Immature natural killer cell (primary cell): ENCODE results near the gene PMPCA. TPM values are rescaled to one million over a fixed set of nuclear protein-coding genes. Genes with fewer than 3 reads are reported as not detected.

Experiments
- DNase-seq, 3 donors: peaks; one replicate each; pipeline ENCODE4 v3.0.0; 2022; ENCODE audit warnings: mixed read lengths in 1 of 3
- H3K27ac Mint-ChIP-seq, 6 donors: one replicate each; pipeline ENCODE4 v1.8.0; 2020; ENCODE audit warnings: mixed read lengths in 6 of 6, mild to moderate bottlenecking in 5 of 6, inconsistent platforms in 4 of 6, moderate library complexity in 3 of 6
- H3K27me3 Mint-ChIP-seq, 3 donors: one replicate each; pipeline ENCODE4 v1.8.0; 2020 to 2021; ENCODE audit warnings: low read depth in 3 of 3, mild to moderate bottlenecking in 3 of 3, mixed read lengths in 3 of 3, moderate library complexity in 3 of 3, inconsistent platforms in 1 of 3
- H3K36me3 Mint-ChIP-seq, 3 donors: one replicate each; pipeline ENCODE4 v1.8.0; 2020; ENCODE audit warnings: mixed read lengths in 3 of 3, inconsistent platforms in 2 of 3, mild to moderate bottlenecking in 2 of 3
- H3K4me1 Mint-ChIP-seq, 2 donors: one replicate each; pipeline ENCODE4 v1.8.0; 2020; ENCODE audit warnings: inconsistent platforms in 2 of 2, mild to moderate bottlenecking in 2 of 2, mixed read lengths in 2 of 2, moderate library complexity in 1 of 2
- H3K4me3 Mint-ChIP-seq, 5 donors: one replicate each; pipeline ENCODE4 v1.8.0; 2020; ENCODE audit warnings: mild to moderate bottlenecking in 5 of 5, mixed read lengths in 5 of 5, inconsistent platforms in 3 of 5, moderate library complexity in 3 of 5
- H3K9me3 Mint-ChIP-seq, 6 donors: one replicate each; pipeline ENCODE4 v1.8.0; 2020; ENCODE audit warnings: mild to moderate bottlenecking in 6 of 6, mixed read lengths in 6 of 6, inconsistent platforms in 4 of 6, moderate library complexity in 3 of 6
- polyA plus RNA-seq, 3 donors: library from polyadenylated mRNA; unstranded; fragments of 300-500 nt; fragmentation: Illumina TruSeq; gene quantifications; one replicate each; pipeline ENCODE4 v1.2.3, GENCODE V29; 2021

PMPCA gene, protein sequence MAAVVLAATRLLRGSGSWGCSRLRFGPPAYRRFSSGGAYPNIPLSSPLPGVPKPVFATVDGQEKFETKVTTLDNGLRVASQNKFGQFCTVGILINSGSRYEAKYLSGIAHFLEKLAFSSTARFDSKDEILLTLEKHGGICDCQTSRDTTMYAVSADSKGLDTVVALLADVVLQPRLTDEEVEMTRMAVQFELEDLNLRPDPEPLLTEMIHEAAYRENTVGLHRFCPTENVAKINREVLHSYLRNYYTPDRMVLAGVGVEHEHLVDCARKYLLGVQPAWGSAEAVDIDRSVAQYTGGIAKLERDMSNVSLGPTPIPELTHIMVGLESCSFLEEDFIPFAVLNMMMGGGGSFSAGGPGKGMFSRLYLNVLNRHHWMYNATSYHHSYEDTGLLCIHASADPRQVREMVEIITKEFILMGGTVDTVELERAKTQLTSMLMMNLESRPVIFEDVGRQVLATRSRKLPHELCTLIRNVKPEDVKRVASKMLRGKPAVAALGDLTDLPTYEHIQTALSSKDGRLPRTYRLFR
- 10 to 100 TPM; 34.5 to 43.5 (median 42.6) TPM for polyA plus RNA-seq

DNA sequence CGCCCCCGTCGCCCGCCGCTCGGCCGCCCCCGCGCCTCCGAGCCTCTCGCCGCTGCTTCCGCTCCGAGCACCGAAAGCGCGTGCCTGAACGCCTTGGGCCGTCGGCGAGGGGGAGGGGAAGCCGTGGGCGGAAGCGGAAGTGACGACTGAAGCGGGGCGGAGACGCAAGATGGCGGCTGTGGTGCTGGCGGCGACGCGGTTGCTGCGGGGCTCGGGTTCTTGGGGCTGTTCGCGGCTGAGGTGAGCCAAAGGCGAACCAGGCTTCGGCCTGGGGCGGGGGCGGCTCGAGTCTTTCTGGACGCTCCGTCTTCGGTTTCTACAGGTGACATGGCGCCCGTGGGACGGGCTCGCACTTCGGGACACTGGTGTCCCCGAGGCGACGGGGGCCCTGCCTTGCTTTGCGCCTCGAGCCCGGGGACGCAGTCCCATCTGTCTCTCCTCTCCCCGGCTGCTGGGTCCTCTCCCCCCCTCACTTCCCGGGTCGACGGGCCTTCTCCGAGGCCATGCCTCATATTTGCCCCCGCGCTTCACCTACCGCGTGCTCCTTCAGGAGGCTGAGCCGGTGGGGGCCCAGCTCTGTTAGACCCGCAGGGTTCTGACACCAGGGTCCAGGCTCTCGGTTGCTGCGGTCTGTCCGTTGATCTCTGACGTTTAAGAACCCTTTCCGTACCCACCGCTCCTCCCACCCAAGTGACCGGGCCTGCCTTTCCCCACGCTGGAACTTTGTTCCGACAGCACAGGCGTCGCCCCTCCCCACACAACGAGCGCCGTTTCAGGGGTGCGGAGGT, at the start of gene PMPCA, which contains the start of gene ENTR1:
Gene PMPCA, plus strand, starts transcription at position 159 of the 788 bp plus-strand sequence. Its CDS starts 11 bp downstream, at position 170.
Gene ENTR1, minus strand, starts transcription at position 115 of the 788 bp plus-strand sequence. CDS start 217 bp downstream, outside the sequence.
- H3K27ac Mint-ChIP-seq = peak within 1 kb of the TSS; percentile 84 to 92 (median 88)
- H3K27me3 Mint-ChIP-seq = peaks cover 3 to 14% (median 9%) of the 10 kb centered on the region in 3 donors
- H3K36me3 Mint-ChIP-seq = peaks cover 4 to 9% (median 8%) of the 10 kb centered on the region in 3 donors
- H3K4me1 Mint-ChIP-seq = peaks cover 30 to 33% of the 10 kb centered on the region in 2 donors
- H3K9me3 Mint-ChIP-seq = peaks cover 0 to 2% (median 0%) of the 10 kb centered on the region in 6 donors
- peak; percentile 93 for DNase-seq
- peak within 1 kb of the TSS; percentile 84 to 91 (median 88) for H3K4me3 Mint-ChIP-seq

DNA sequence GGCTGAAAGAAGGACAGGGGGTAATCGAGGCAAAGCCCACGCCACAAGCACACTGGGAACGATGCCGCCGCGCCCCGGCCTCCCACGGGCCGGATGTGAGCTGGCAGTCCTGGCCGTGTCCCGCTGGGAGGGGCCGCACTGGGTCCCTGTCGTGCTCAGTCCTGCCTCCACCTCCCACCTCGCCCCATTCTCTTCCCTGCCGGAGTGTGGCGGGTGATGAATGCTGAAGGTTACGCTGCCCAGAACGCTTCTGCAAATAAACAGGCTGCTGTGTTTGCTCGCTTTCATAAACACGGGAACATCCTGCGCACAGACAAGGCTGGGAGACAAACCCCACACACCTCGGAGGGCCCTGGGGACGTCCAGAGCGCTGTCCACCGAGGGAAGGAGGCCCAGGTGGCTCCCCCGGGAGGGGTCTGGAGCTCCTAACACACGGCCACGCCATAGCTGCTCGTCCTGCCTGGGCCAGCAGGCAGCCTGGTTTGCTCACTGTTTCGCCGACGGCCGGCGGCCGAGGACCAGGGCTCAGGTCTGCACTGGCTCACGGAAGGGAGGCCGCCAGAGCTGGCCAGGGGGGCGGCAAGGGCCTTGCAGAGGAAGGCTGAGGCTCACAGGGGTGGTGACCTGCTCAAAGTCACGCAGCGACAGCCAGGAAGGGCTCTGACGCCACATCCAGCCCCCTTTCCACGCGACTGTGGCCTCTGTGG, 49.3 kb upstream of the PMPCA start:
- Mint-ChIP-seq H3K4me1 (peaks cover 0 to 2% of the 10 kb centered on the region in 2 donors), H3K27ac (no peak overlapping the region), H3K27me3 (peaks cover 0 to 5% (median 2%) of the 10 kb centered on the region in 3 donors), H3K36me3 (no peaks in the 10 kb centered on the region), H3K9me3 (no peaks in the 10 kb centered on the region), H3K4me3 (no peak overlapping the region)
- no peak for DNase-seq

DNA sequence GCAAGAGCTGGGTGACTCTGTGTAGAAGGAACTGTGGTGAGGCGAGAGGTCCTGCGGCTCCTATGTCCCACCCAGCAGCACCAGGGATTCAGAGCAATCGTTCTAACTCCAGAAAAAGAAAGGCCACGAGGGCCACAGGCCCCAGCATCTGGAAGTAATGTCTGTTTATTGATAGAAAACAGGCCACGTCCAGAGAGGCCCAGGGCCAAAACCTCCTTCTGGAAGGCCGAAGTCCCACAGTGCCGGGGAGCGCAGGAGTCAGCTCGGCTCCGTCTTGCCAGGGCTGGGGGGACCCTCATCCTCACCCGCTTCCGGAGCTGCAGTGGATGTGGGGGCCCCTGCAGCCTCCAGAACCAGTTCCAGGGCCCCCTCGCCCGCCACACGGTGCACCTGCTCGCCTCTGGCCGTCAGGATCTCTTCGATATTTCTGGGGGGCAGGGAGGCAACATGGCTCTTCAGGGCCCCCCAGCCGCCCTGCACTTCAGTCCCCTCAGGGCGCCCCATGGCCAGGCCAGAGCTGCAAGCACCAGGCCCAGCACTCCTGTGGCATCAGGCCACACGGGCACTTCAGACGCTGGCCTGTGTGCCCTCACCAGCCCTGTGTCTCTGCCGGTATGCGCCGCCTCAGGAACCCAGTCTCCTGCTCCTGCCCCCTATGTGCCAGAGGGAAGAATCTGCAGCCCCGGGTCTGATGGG, 48.6 kb upstream of the PMPCA start:
- Mint-ChIP-seq H3K36me3 (no peaks in the 10 kb centered on the region), H3K27ac (peak overlapping the region in 1 of 6 donors; percentile 69), H3K4me1 (peaks cover 0 to 2% of the 10 kb centered on the region in 2 donors), H3K4me3 (peak overlapping the region in 3 of 5 donors; percentile 45 to 88 (median 49)), H3K9me3 (no peaks in the 10 kb centered on the region), H3K27me3 (peaks cover 0 to 5% (median 2%) of the 10 kb centered on the region in 3 donors)
- DNase-seq = no peak

DNA sequence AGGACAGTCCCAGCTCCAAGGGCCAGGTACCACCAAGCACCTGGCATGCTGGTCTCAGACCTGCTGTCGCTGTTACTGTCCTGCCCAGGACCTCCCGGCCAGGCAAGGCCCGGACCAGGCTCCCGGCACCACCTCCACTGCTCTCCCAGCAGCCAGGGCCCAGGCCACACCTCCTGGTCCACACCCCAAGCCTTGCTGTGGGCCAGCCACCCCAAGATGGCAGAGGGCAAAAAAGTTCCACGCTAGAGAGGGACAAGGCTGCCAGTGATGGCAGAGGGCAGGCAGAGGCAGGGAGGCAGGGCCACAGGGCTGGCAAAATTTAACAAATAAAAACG, 48.0 kb upstream of the PMPCA start:
- Mint-ChIP-seq H3K27me3 (peaks cover 0 to 5% (median 2%) of the 10 kb centered on the region in 3 donors), H3K4me3 (peak overlapping the region; percentile 74 to 88 (median 85)), H3K27ac (peak overlapping the region in 3 of 6 donors; percentile 69 to 86 (median 82)), H3K4me1 (peaks cover 0 to 2% of the 10 kb centered on the region in 2 donors), H3K36me3 (no peaks in the 10 kb centered on the region), H3K9me3 (no peaks in the 10 kb centered on the region)
- no peak for DNase-seq

DNA sequence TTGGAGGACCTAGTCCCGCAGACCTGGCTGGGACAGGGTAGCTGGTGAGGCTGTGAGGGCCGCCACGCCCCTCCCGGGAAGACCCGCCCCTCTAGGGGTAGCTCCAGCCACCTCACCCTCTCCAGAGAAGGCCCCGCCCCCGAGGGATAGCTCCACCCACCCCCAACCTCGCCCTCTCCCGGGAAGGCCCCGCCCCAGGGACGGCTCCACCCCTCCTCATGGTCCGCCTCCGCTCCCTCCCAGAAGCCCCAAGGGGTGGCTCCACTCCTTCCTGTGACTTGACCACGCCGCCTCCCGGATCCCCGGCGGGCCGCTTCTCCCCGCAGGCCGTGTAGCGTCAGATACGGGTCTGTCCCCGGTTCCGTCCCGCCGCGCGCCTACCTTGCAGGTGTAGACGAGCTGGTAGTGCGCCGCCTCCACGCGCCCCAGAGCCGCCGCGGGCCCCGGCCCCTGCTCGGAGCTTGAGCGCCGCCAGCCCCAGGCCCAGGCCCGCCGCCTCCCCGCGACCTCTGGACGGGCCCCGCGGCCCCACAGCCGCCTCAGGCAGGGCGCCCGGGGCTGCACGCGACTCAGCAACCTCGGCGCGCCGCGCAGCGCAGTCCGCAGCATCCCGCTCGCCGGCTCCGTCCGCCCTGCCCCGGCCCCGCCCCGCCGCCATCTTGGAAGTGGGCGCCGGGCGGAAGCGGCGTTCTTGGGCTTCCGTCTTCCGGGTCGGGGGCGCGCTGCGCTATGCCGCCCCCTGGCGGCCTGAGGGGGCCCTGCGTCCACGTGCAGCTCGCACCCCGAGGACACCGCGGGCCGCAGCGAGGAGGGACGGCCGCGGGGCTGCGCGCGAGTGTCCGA, 47.1 kb upstream of the PMPCA start, which contains the start of gene DNLZ:
Gene DNLZ, minus strand, starts transcription at position 639 of the 843 bp plus-strand sequence. Its CDS starts 30 bp downstream, at position 609.
- Mint-ChIP-seq H3K36me3 (no peaks in the 10 kb centered on the region), H3K27ac (peak within 1 kb of the TSS; percentile 16 to 86 (median 64)), H3K27me3 (peaks cover 0 to 5% (median 2%) of the 10 kb centered on the region in 3 donors), H3K4me3 (peak within 1 kb of the TSS; percentile 74 to 88 (median 85)), H3K9me3 (no peaks in the 10 kb centered on the region), H3K4me1 (peaks cover 0 to 2% of the 10 kb centered on the region in 2 donors)
- peak; percentile 81 to 89 (median 88) for DNase-seq

DNA sequence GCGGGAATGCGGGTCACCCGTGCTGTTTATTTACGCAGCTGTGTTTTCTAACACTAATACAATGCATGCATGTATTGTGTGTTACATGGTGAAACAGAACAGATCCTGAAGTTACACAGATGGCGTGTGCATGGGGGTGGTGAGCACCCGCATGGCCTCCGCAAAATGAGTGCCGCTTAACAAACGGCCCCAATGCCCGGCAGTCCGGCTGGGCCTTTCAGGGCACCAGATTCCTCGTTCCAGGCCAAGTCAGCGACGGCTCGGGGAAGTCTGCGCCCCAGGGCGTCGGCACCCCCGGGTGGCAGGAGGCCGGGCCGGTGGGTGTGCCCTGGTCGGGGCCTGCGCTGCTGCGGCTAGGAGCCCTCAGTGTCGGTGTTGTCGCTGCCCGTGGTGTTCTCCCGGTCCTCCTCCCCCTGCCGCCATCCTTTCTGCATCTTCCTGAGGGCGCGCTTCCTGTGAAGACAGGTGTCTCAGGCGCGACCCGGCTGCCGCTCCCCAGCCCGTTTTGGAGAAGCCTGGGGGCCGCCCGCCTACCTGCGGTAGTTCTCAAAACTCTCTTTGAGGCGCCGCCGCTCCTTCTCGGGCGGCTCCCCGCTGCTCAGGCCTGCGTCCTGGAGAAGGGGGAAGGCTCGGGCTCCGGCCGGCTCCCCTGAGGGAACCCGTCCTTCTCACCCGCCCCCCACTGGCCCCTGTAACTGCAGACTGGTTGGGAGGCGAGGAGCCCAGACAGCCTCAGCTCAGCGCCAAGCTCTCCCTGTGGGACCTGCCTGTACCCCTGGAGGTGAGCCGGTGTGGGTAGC, 46.3 kb upstream of the PMPCA start:
- no peak for DNase-seq
- Mint-ChIP-seq H3K36me3 (peaks cover 0 to 1% (median 0%) of the 10 kb centered on the region in 3 donors), H3K27me3 (peaks cover 0 to 4% (median 2%) of the 10 kb centered on the region in 3 donors), H3K4me3 (peak overlapping the region in 4 of 5 donors; percentile 42 to 64 (median 49)), H3K9me3 (no peaks in the 10 kb centered on the region), H3K27ac (no peak overlapping the region), H3K4me1 (peaks cover 0 to 2% of the 10 kb centered on the region in 2 donors)

DNA sequence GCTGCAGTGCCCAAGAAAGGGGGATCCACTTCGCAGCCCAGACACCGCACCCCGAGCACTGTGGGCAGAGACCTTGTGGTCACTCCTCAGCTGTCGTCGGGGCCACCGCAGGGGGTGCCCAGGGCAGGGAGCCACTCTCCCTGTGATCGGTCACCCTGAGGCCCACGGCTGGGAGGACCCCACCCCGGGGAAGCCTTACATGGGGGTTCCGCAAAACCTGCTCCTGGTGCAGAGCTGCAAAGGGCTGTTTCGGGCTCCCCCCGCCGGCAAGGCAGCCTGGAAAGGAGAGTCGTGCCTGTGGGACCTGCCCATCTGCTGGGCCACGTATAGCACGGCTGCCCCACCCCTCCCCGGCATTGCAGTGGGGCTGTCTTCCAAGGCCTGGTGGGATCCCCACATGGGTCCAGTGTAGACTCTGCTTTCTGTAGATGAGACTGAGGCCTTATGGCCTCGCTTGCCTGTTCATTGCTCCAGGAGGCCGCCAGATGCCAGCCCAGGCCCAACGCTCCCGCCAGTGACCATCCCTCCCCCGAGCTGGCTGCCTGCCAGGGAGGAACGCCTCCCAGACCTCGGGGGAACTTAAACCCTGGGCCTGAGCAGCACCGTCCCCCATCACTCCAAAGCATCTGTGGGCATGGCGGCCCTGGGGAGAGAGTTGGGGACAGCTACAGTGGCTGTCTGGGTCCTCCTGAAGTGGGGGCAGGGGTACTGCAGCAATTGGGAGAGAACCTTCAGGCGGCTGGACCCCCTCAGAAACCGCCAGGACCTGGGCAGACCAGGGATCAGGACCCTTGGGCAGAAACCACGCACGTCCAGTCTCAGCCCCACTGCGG, 45.3 kb upstream of the PMPCA start:
- Mint-ChIP-seq H3K4me1 (peaks cover 0 to 2% of the 10 kb centered on the region in 2 donors), H3K36me3 (peaks cover 0 to 4% (median 0%) of the 10 kb centered on the region in 3 donors), H3K27me3 (peaks cover 0 to 4% (median 2%) of the 10 kb centered on the region in 3 donors), H3K4me3 (peak overlapping the region in 1 of 5 donors; percentile 42), H3K9me3 (no peaks in the 10 kb centered on the region), H3K27ac (no peak overlapping the region)
- DNase-seq = no peak

DNA sequence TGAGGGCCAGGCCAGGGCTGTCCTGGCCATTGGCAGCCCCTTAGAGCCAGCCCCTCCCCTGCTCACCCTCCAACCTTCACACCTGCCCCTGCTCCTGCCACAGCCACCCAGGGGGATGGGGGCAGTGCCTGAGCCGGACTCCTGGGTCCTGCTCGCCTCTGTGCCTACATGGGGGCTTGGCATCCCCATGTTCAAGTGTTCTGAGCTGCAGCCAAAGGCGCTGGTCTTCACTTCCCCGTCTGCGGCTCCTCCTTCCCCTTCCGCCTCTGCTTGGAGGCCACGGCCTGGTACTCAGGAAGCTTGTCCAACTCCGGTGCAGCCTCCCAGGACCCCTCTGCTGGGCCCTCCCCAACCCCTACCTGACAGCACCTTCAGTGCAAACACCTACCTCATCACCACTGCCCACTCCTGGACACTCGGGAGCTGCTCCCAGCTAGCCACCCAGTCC, 44.7 kb upstream of the PMPCA start:
- H3K4me3 Mint-ChIP-seq = peak overlapping the region in 1 of 5 donors; percentile 27
- no peak overlapping the region for H3K27ac Mint-ChIP-seq
- H3K27me3 Mint-ChIP-seq = peaks cover 0 to 4% (median 2%) of the 10 kb centered on the region in 3 donors
- no peaks in the 10 kb centered on the region for H3K9me3 Mint-ChIP-seq
- DNase-seq = no peak
- peaks cover 0 to 4% (median 0%) of the 10 kb centered on the region in 3 donors for H3K36me3 Mint-ChIP-seq
- H3K4me1 Mint-ChIP-seq = peaks cover 0 to 2% of the 10 kb centered on the region in 2 donors

DNA sequence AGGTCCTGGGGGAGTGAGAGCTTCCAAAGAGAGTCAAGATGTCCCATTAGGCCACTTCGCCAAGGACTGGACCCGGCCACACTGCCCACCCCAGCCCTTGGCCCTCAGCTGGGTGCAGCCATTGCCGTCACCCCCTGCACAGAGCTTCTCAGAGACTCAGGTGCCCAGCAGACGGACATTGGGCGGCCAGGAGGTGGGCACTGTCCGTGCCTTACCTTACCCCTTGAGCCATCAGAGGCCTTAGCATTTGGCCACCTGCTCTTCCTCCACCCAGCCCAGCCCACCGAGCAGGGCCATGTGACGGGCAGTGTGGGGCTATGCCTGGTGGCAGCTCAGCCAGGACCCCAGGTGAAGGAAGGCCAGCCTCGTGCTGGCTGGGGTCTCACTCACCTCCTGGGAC, 43.6 kb upstream of the PMPCA start:
- no peak for DNase-seq
- peaks cover 0 to 2% (median 2%) of the 10 kb centered on the region in 3 donors for H3K27me3 Mint-ChIP-seq
- peaks cover 0 to 2% of the 10 kb centered on the region in 2 donors for H3K4me1 Mint-ChIP-seq
- no peak overlapping the region for H3K27ac Mint-ChIP-seq
- H3K4me3 Mint-ChIP-seq = no peak overlapping the region
- peaks cover 0 to 4% (median 0%) of the 10 kb centered on the region in 3 donors for H3K36me3 Mint-ChIP-seq
- no peaks in the 10 kb centered on the region for H3K9me3 Mint-ChIP-seq

DNA sequence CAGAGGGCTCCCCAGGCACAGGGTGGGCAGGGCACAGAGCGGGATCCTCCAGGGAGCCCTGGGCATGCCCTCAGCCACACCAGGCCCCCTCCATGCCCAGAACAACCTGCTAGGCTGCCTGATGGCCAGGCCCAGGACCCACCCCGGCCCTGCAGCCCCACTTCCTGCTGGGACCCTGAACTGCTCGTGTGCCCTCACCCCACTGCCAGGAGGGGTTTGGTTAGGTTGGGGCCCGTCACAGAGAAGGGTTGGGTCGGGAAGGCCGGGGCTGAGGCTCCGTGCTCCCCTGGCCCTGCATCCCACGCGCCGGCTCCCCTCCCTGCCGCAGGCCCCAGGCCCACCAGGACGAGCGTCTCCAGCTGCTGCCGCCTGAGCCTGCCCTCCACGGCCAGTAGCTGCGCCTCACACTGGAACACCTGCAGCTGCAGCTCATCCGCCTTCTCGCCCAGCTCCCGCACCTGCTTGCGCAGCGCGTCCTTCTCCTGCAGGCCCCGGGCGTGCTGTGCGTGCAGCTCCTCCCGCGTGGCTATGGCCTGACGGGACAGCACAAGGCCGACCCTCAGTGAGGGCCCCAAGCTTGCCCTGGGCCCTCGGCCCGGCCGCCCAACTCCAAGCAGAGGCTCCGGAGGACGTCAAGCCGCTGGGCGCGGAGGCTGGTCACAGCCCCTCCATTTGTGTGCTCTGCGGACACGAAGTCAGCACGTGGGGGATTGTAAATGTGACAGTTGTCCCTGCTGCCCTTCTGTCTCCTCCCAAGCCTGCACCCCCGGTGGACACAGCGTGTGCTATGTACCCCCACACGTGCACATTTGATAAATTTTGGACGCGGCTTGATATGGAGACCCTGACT, 42.9 kb upstream of the PMPCA start:
- peaks cover 0 to 2% (median 2%) of the 10 kb centered on the region in 3 donors for H3K27me3 Mint-ChIP-seq
- no peak overlapping the region for H3K27ac Mint-ChIP-seq
- no peak for DNase-seq
- peaks cover 0 to 4% (median 0%) of the 10 kb centered on the region in 3 donors for H3K36me3 Mint-ChIP-seq
- H3K4me1 Mint-ChIP-seq = peaks cover 0 to 2% of the 10 kb centered on the region in 2 donors
- no peak overlapping the region for H3K4me3 Mint-ChIP-seq
- no peaks in the 10 kb centered on the region for H3K9me3 Mint-ChIP-seq
